ENCODE data around the gene CRX.
"Not testable (repeated sequence)": the region's sequence is repeated elsewhere in the genome, so short reads cannot be mapped to it uniquely, and the experiment has no call there.

GRCh38 chr19:47803671-47804070 is 18.1 kb upstream of the CRX start:
- TF ChIP-seq CTCF, POLR2A (IDR thresholded peaks at IDR 0.05): not testable (repeated sequence)
